Calu3 (cell line): Measurements from ENCODE around the gene COL21A1. TPM values are rescaled to one million over a fixed set of nuclear protein-coding genes. Genes with fewer than 3 reads are reported as not detected.

Source experiments
- BruUV-seq: library from RNA; stranded (reverse); fragments of 400-500 nt; replicated peaks from 2 replicates; lab custom pipeline; 2021; lab: Mats Ljungman, UMichigan
- CTCF ChIA-PET: fragments of 300-600 bp; sonication (Branson Sonifier 250); formaldehyde crosslinking; loops from one replicate; lab custom pipeline; 2022; ENCODE audit warnings: antibody characterized with exemption; lab: Charles Lee
- DNase-seq: peaks from one replicate; pipeline ENCODE4 v3.0.0; 2022
- H3K27ac Mint-ChIP-seq: one replicate; pipeline ENCODE4 v1.8.0; 2022; ENCODE audit warnings: mixed read lengths; ENCODE audit not compliant: unreplicated experiment
- H3K27me3 Mint-ChIP-seq: one replicate; pipeline ENCODE4 v1.8.0; 2022; ENCODE audit warnings: mixed read lengths; ENCODE audit not compliant: unreplicated experiment
- H3K36me3 Mint-ChIP-seq: one replicate; pipeline ENCODE4 v1.8.0; 2022; ENCODE audit warnings: mild to moderate bottlenecking, moderate library complexity, mixed read lengths; ENCODE audit not compliant: insufficient read depth, unreplicated experiment
- H3K4me1 Mint-ChIP-seq: one replicate; pipeline ENCODE4 v1.8.0; 2022; ENCODE audit warnings: mild to moderate bottlenecking, low read depth, mixed read lengths; ENCODE audit not compliant: unreplicated experiment
- H3K4me3 Mint-ChIP-seq: one replicate; pipeline ENCODE4 v1.8.0; 2022; ENCODE audit warnings: mild to moderate bottlenecking, low read depth, moderate library complexity, mixed read lengths; ENCODE audit not compliant: unreplicated experiment
- H3K9me3 Mint-ChIP-seq: one replicate; pipeline ENCODE4 v1.8.0; 2022; ENCODE audit warnings: low read depth, mixed read lengths; ENCODE audit not compliant: unreplicated experiment
- intact Hi-C: fragments of 100-400 bp; cut with micrococcal nuclease; formaldehyde crosslinking; loops from one replicate; pipeline ENCODE4 v1.10.0; 2022; ENCODE audit not compliant: unreplicated experiment
- total RNA-seq: library from RNA; stranded (reverse); gene quantifications from 2 replicates; pipeline ENCODE4 v1.2.3, GENCODE V29; 2022
- TF ChIP-seq, protein P1 (sequence below): fragments of 200-600 bp; IDR thresholded peaks from one replicate; pipeline ENCODE4 v1.8.0; 2022; ENCODE audit warnings: antibody characterized with exemption; ENCODE audit not compliant: unreplicated experiment

Gene COL21A1
- total RNA-seq, 1 experiment from 2014 or later: 1.8 TPM

DNA sequence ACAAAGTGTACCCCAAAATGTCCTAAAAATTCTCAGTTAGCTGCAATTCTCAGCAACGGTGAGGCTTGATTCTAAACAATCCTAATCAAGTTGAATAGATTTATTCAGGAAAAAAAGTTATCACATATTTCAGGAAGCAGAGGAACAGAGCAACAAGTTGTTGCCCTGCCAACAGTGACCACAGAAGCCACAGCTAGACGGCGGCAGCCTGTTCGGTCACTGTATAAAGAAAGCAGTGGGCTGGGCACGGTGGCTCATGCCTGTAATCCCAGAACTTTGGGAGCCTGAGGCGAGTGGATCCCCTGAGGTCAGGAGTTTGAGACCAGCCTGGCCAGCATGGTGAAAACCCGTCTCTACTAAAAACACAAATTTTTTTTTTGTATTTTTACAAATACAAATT, 200.8 kb downstream of the COL21A1 start:
- BruUV-seq: no TSS peak
- Mint-ChIP-seq H3K9me3 (no peaks in the 10 kb centered on the region), H3K4me1 (no peaks in the 10 kb centered on the region), H3K27ac (peak overlapping the region; percentile 50), H3K27me3 (no peaks in the 10 kb centered on the region), H3K4me3 (no peak overlapping the region), H3K36me3 (no peaks in the 10 kb centered on the region)
- intact Hi-C loops: loop anchor here (5.0 kb wide), 1 partner anchor 56 kb away; no protein-coding TSS in a partner anchor
- CTCF ChIA-PET: interaction anchor here (0.7 kb wide), 2 partner anchors 249 to 1058 kb away, joined by 3 to 5 read pairs; no protein-coding TSS in a partner anchor
- DNase-seq: peak; percentile 78
- TF ChIP-seq, protein P1, sequence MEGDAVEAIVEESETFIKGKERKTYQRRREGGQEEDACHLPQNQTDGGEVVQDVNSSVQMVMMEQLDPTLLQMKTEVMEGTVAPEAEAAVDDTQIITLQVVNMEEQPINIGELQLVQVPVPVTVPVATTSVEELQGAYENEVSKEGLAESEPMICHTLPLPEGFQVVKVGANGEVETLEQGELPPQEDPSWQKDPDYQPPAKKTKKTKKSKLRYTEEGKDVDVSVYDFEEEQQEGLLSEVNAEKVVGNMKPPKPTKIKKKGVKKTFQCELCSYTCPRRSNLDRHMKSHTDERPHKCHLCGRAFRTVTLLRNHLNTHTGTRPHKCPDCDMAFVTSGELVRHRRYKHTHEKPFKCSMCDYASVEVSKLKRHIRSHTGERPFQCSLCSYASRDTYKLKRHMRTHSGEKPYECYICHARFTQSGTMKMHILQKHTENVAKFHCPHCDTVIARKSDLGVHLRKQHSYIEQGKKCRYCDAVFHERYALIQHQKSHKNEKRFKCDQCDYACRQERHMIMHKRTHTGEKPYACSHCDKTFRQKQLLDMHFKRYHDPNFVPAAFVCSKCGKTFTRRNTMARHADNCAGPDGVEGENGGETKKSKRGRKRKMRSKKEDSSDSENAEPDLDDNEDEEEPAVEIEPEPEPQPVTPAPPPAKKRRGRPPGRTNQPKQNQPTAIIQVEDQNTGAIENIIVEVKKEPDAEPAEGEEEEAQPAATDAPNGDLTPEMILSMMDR: no peak

DNA sequence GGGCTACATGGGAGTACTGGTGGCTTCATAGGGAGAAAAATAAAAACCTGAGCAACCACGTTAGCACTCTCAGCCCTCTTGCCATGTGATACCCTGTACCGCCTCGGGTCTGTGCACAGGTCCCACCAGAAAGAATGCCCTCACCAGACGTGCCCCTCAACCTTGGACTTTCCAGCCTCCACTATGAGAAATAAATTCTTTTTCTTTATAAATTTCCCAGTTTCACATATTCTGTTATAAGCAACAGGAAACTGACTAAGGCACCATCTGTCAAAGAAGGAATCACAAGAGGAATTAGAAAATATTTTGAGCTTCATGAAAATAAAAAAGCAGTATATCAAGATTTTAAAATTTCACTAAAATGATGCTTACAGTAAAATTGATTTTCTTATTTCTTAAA, 203.6 kb downstream of the COL21A1 start:
- no peak for DNase-seq
- H3K4me1 Mint-ChIP-seq: no peaks in the 10 kb centered on the region
- BruUV-seq: no TSS peak
- no peaks in the 10 kb centered on the region for H3K9me3 Mint-ChIP-seq
- H3K27me3 Mint-ChIP-seq: no peaks in the 10 kb centered on the region
- H3K27ac Mint-ChIP-seq: no peak overlapping the region
- no peak overlapping the region for H3K4me3 Mint-ChIP-seq
- intact Hi-C loops: no loop called here
- H3K36me3 Mint-ChIP-seq: no peaks in the 10 kb centered on the region
- TF ChIP-seq, protein P1: no peak
- CTCF ChIA-PET: no interaction called here

GRCh38 chr6:56043076-56043475, 204.3 kb downstream of the COL21A1 start:
- H3K9me3 Mint-ChIP-seq: peaks cover 3% of the 10 kb centered on the region
- H3K27ac Mint-ChIP-seq: no peak overlapping the region
- no peaks in the 10 kb centered on the region for H3K27me3 Mint-ChIP-seq
- no peaks in the 10 kb centered on the region for H3K36me3 Mint-ChIP-seq
- no peak for DNase-seq
- H3K4me1 Mint-ChIP-seq: no peaks in the 10 kb centered on the region
- TF ChIP-seq, protein P1: no peak
- H3K4me3 Mint-ChIP-seq: no peak overlapping the region
- CTCF ChIA-PET: no interaction called here
- intact Hi-C loops: no loop called here
- BruUV-seq: no TSS peak

GRCh38 chr6:56041591-56041990, 205.8 kb downstream of the COL21A1 start:
- intact Hi-C loops: no loop called here
- DNase-seq: no peak
- BruUV-seq: no TSS peak
- Mint-ChIP-seq H3K4me3 (no peak overlapping the region), H3K27ac (no peak overlapping the region), H3K36me3 (no peaks in the 10 kb centered on the region), H3K27me3 (no peaks in the 10 kb centered on the region), H3K9me3 (peaks cover 3% of the 10 kb centered on the region), H3K4me1 (no peaks in the 10 kb centered on the region)
- TF ChIP-seq, protein P1: no peak
- CTCF ChIA-PET: no interaction called here
